ENCODE data around the gene LMOD3. TPM values are rescaled to one million over a fixed set of nuclear protein-coding genes. Genes with fewer than 3 reads are reported as not detected.

Gene LMOD3
- total RNA-seq, 2 experiments from 2014 or later, result not detected

DNA sequence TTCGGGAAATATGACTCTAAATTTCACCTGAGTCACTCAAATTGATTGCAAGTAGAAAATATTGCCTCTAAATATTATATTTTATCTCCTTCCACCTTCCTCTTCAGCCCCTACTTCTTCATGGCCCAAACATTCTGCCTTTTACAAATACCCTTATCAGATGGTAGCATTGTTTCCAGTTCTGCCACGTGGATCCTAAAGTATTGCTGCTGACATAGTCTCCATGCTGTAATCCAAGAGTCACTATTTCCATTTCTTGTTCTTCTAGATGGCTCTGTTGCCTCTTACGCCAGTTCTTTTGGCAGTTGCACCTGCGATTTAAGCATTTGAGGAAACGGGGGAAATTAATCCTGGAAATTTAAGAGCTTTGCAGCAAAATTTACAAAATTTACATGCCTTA, 13.6 kb downstream of the LMOD3 start:
- Mint-ChIP-seq H3K4me3 (no peak overlapping the region), H3K4me1 (peaks cover 29% of the 10 kb centered on the region), H3K27me3 (no peaks in the 10 kb centered on the region), H3K9me3 (ENCODE audit: low read depth) (no peaks in the 10 kb centered on the region), H3K36me3 (ENCODE audit: low read depth) (peaks cover 18% of the 10 kb centered on the region), H3K27ac (no peak overlapping the region)
- DNase-seq (no peak), ATAC-seq (no peak)
- CTCF ChIA-PET, result interaction anchor here (0.5 to 1.7 kb wide), 4 partner anchors 10 to 91 kb away, joined by 4 to 6 read pairs (median 4); no protein-coding TSS in a partner anchor
- intact Hi-C loops (cut with DNase I, micrococcal nuclease), result no loop called here
- POLR2A ChIA-PET, result no interaction called here

DNA sequence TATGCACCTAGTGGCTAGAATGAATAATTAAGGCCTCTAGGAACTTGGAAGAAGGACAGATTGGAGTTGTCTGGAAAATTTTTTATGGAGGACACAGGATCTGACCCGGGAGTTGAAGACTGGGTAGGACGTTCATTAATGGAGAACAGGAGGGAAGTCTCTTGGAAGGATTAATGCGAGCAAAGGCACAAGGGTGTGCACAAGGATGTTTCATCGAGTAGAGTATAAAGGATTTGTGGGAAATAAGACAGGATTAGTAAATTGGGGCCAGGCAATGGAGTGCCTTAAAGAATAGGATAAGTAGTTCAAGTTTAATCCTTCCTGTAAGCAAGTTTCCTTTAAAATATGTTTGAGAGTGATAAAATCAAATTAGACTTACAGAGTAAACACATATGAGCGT, 14.6 kb downstream of the LMOD3 start:
- intact Hi-C loops (cut with DNase I, micrococcal nuclease), result no loop called here
- ATAC-seq (no peak), DNase-seq (no peak)
- H3K27me3 Mint-ChIP-seq, result no peaks in the 10 kb centered on the region
- peaks cover 30% of the 10 kb centered on the region for H3K4me1 Mint-ChIP-seq
- POLR2A ChIA-PET, result no interaction called here
- no peak overlapping the region for H3K4me3 Mint-ChIP-seq
- peak overlapping the region; percentile 24 for H3K27ac Mint-ChIP-seq
- CTCF ChIA-PET, result interaction anchor here (0.7 to 1.6 kb wide), 4 partner anchors 12 to 197 kb away, joined by 3 to 6 read pairs (median 4); no protein-coding TSS in a partner anchor
- H3K9me3 Mint-ChIP-seq (ENCODE audit: low read depth), result no peaks in the 10 kb centered on the region
- H3K36me3 Mint-ChIP-seq (ENCODE audit: low read depth), result peaks cover 24% of the 10 kb centered on the region

DNA sequence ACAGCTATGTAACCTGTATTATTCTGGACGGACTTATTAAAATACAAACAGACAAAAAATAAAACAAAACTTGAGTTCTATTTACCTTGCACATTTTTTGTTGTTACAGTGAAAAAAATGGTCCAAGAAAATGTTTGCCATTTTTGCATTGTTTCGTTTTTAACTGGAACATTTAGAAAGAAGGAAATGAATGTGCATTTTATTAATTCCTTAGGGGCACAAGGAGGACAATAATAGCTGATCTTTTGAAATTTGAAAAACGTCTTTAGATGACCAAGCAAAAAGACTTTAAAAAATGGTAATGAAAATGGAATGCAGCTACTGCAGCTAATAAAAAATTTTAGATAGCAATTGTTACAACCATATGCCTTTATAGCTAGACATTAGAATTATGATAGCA, 17.1 kb downstream of the LMOD3 start:
- no peaks in the 10 kb centered on the region for H3K9me3 Mint-ChIP-seq (ENCODE audit: low read depth)
- ATAC-seq, result no peak
- intact Hi-C loops (cut with DNase I, micrococcal nuclease), result no loop called here
- H3K36me3 Mint-ChIP-seq (ENCODE audit: low read depth), result peaks cover 42% of the 10 kb centered on the region
- H3K27ac Mint-ChIP-seq, result peak overlapping the region; percentile 42
- no peaks in the 10 kb centered on the region for H3K27me3 Mint-ChIP-seq
- CTCF ChIA-PET, result interaction anchor here (0.6 to 2.7 kb wide), 5 partner anchors 9 to 56 kb away, joined by 3 to 16 read pairs (median 4); no protein-coding TSS in a partner anchor
- no peak for DNase-seq
- POLR2A ChIA-PET, result interaction anchor here (0.7 to 1.7 kb wide), 3 partner anchors 10 to 94 kb away, joined by 3 to 10 read pairs (median 4); no protein-coding TSS in a partner anchor
- H3K4me3 Mint-ChIP-seq, result no peak overlapping the region
- H3K4me1 Mint-ChIP-seq, result peaks cover 36% of the 10 kb centered on the region

DNA sequence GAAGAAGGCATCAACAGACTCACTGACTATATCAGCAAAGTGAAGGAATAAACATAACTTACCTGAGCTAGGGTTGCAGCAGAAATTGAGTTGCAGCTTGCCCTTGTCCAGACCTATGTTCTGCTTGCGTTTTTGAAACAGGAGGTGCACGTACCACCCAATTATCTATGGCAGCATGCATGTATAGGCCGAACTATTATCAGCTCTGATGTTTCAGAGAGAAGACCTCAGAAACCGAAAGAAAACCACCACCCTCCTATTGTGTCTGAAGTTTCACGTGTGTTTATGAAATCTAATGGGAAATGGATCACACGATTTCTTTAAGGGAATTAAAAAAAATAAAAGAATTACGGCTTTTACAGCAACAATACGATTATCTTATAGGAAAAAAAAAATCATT, 17.8 kb downstream of the LMOD3 start:
- no peak for ATAC-seq
- Mint-ChIP-seq H3K27ac (peak overlapping the region; percentile 64), H3K36me3 (ENCODE audit: low read depth) (peaks cover 47% of the 10 kb centered on the region), H3K9me3 (ENCODE audit: low read depth) (no peaks in the 10 kb centered on the region), H3K4me1 (peaks cover 40% of the 10 kb centered on the region), H3K4me3 (no peak overlapping the region), H3K27me3 (no peaks in the 10 kb centered on the region)
- ChIA-PET POLR2A (interaction anchor here (1.7 kb wide), 1 partner anchor 18 kb away, joined by 4 read pairs; no protein-coding TSS in a partner anchor), CTCF (interaction anchor here (1.2 to 2.7 kb wide), 2 partner anchors 16 to 22 kb away, joined by 4 to 16 read pairs; no protein-coding TSS in a partner anchor)
- no peak for DNase-seq
- intact Hi-C loops (cut with DNase I, micrococcal nuclease), result no loop called here

DNA sequence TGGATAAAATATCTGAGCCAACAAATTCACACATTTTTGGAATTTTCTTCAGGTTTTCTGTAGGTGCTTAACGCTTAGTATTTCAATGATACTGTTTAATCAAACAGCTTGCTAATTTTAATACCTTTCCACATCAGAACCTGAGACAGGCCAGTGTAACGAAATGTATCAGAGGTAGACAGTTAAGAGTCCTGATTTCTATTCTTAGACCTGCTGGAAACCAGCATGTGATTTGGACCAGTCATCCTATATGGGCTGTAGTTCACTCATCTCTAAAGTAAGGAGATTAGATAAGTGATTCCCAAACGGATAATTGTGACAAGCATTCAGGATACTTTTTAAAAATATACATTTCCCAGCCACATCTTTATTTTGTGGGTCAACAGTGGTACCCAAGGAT, 19.3 kb downstream of the LMOD3 start:
- DNase-seq (no peak), ATAC-seq (no peak)
- Mint-ChIP-seq H3K27ac (no peak overlapping the region), H3K27me3 (no peaks in the 10 kb centered on the region), H3K36me3 (ENCODE audit: low read depth) (peaks cover 53% of the 10 kb centered on the region), H3K4me1 (peaks cover 44% of the 10 kb centered on the region), H3K9me3 (ENCODE audit: low read depth) (no peaks in the 10 kb centered on the region), H3K4me3 (no peak overlapping the region)
- ChIA-PET CTCF (interaction anchor here (0.7 kb wide), 1 partner anchor 12 kb away, joined by 3 read pairs; no protein-coding TSS in a partner anchor), POLR2A (no interaction called here)
- intact Hi-C loops (cut with DNase I, micrococcal nuclease), result no loop called here

DNA sequence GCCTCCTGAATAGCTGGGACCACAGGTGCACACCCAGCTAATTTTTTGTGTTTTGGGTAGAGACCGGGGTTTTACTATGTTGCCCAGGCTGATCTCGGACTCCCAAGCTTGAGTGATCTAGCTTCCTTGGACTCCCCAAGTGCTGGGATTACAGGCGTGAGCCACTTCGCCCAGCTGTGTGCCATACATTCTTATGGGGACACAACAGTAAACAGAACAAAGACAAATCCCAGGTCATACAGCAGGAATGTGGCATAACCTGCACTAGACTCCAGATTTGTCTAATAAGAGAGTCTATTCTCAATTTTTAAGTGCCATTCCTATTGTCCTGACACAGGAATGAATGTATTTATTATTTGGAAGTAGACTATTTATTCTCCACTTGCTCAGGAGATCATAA, 20.0 kb downstream of the LMOD3 start:
- ChIA-PET POLR2A (no interaction called here), CTCF (interaction anchor here (0.6 to 0.9 kb wide), 2 partner anchors 10 to 86 kb away, joined by 3 read pairs; no protein-coding TSS in a partner anchor)
- intact Hi-C loops (cut with DNase I, micrococcal nuclease), result no loop called here
- DNase-seq (no peak), ATAC-seq (no peak)
- H3K9me3 Mint-ChIP-seq (ENCODE audit: low read depth), result no peaks in the 10 kb centered on the region
- H3K27ac Mint-ChIP-seq, result no peak overlapping the region
- H3K27me3 Mint-ChIP-seq, result no peaks in the 10 kb centered on the region
- peaks cover 47% of the 10 kb centered on the region for H3K4me1 Mint-ChIP-seq
- peaks cover 57% of the 10 kb centered on the region for H3K36me3 Mint-ChIP-seq (ENCODE audit: low read depth)
- no peak overlapping the region for H3K4me3 Mint-ChIP-seq

DNA sequence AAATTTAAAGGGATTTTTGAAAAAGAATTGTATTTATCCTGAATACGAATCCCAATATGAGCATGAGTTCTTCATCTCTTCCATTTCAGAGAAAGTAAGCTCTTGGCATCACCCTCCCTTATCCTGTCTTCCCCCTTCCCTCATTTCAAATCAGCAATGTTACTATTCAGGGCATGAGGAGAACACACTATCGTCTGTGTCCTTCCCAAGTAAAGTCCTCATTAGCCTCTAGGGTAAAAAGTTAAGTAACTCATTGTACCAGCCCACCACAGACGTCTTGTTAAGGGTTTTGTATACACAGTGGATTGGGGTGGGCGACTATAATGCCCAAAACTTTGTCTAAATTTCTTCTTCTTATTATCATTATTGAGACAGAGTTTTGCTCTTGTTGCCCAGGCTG, 22.8 kb downstream of the LMOD3 start:
- no peaks in the 10 kb centered on the region for H3K27me3 Mint-ChIP-seq
- intact Hi-C loops (cut with DNase I, micrococcal nuclease), result no loop called here
- DNase-seq, result no peak
- POLR2A ChIA-PET, result no interaction called here
- H3K4me1 Mint-ChIP-seq, result peaks cover 64% of the 10 kb centered on the region
- no peaks in the 10 kb centered on the region for H3K9me3 Mint-ChIP-seq (ENCODE audit: low read depth)
- peaks cover 63% of the 10 kb centered on the region for H3K36me3 Mint-ChIP-seq (ENCODE audit: low read depth)
- H3K4me3 Mint-ChIP-seq, result no peak overlapping the region
- ATAC-seq, result no peak
- CTCF ChIA-PET, result interaction anchor here (0.5 to 2.0 kb wide), 8 partner anchors 9 to 208 kb away, joined by 3 to 8 read pairs (median 4); no protein-coding TSS in a partner anchor
- peak overlapping the region; percentile 49 for H3K27ac Mint-ChIP-seq

DNA sequence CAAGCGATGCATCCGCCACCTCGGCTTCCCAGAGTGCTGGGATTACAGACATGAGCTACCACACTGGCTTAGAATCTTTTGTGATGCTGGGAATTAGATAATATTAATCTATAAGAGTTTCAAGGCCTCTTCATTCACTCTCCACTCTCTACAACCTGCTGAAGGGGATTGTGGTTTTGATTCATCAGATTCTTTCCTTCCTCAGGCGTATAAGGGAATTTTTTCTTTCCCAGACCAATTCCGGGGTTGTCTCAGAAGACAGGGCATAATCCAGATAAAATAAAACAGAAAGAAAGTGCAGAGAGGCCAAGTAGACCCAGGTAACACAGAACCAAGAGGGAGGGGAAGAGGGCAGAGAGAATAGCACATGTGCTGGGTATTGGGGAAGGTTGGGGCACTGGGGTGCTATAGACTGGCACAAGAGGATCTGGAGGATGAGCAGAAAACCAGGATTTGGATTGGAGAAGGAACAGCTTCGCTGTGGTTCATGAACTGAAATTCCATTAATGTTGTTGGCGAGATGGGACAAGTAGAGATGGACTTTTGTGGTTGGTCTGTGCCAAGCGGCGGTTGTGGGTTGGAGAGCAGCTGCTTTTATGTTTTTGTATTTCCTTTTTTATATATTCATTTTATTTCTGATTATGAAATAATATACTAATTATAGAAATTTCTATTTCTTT, 24.8 kb downstream of the LMOD3 start:
- peak overlapping the region; percentile 56 for H3K27ac Mint-ChIP-seq
- intact Hi-C loops (cut with DNase I, micrococcal nuclease), result no loop called here
- ChIA-PET CTCF (interaction anchor here (0.6 to 1.8 kb wide), 6 partner anchors 10 to 404 kb away, joined by 3 to 5 read pairs (median 3); no protein-coding TSS in a partner anchor), POLR2A (interaction anchor here (0.9 kb wide), 1 partner anchor 15 kb away, joined by 3 read pairs; no protein-coding TSS in a partner anchor)
- no peak for DNase-seq
- H3K27me3 Mint-ChIP-seq, result no peaks in the 10 kb centered on the region
- ATAC-seq, result no peak
- no peak overlapping the region for H3K4me3 Mint-ChIP-seq
- peaks cover 71% of the 10 kb centered on the region for H3K4me1 Mint-ChIP-seq
- peaks cover 60% of the 10 kb centered on the region for H3K36me3 Mint-ChIP-seq (ENCODE audit: low read depth)
- H3K9me3 Mint-ChIP-seq (ENCODE audit: low read depth), result no peaks in the 10 kb centered on the region

DNA sequence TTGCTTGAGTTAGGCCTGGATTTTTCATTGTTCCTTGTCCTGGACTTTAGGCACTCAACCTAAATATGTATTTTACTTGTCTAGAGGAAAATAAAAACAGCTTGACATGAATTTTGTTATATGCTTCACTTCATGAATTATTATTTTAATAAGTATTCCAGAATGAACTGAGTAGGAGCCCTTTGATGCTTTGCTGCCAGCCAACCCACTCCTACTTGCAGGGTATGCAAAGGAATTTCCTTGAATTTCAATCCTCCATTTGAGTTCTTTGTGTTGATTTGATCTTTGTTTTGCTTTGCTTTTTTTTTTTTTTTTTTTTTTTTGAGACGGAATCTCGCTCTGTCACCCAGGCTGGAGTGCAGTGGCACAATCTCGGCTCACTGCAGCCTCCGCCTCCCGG, 26.1 kb downstream of the LMOD3 start:
- no peaks in the 10 kb centered on the region for H3K27me3 Mint-ChIP-seq
- H3K4me3 Mint-ChIP-seq, result no peak overlapping the region
- intact Hi-C loops (cut with DNase I, micrococcal nuclease), result no loop called here
- POLR2A ChIA-PET, result no interaction called here
- CTCF ChIA-PET, result interaction anchor here (0.6 to 0.8 kb wide), 2 partner anchors 10 to 65 kb away, joined by 3 to 4 read pairs; no protein-coding TSS in a partner anchor
- DNase-seq (no peak), ATAC-seq (no peak)
- peaks cover 77% of the 10 kb centered on the region for H3K4me1 Mint-ChIP-seq
- no peaks in the 10 kb centered on the region for H3K9me3 Mint-ChIP-seq (ENCODE audit: low read depth)
- peak overlapping the region; percentile 80 for H3K27ac Mint-ChIP-seq
- H3K36me3 Mint-ChIP-seq (ENCODE audit: low read depth), result peaks cover 56% of the 10 kb centered on the region

DNA sequence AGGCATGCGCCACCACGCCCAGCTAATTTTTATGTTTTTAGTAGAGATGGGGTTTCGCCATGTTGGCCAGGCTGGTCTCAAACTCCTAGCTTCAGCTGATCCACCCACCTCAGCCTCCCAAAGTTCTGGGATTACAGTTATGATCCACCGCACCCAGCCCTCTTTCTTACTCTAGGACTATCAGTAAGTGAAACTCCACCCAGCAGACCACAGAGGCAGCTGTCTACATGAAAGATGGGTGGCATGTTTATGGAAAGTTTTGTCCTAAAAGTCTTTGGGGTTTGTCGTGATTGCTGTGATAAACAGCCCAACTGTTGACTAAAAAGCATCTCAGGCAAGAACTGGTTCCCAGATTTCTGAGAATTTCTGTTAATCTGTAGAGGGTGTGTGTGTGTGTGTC, 26.8 kb downstream of the LMOD3 start:
- H3K36me3 Mint-ChIP-seq (ENCODE audit: low read depth), result peaks cover 56% of the 10 kb centered on the region
- peaks cover 80% of the 10 kb centered on the region for H3K4me1 Mint-ChIP-seq
- no peaks in the 10 kb centered on the region for H3K27me3 Mint-ChIP-seq
- ATAC-seq (no peak), DNase-seq (peak; percentile 49)
- ChIA-PET CTCF (interaction anchor here (0.8 to 1.2 kb wide), 3 partner anchors 12 to 210 kb away, joined by 3 to 4 read pairs (median 4); no protein-coding TSS in a partner anchor), POLR2A (interaction anchor here (1.2 to 1.4 kb wide), 2 partner anchors 11 to 13 kb away, joined by 4 to 5 read pairs; partner anchors contain the start of gene ARL6IP5)
- peak overlapping the region; percentile 51 for H3K4me3 Mint-ChIP-seq
- H3K27ac Mint-ChIP-seq, result peak overlapping the region; percentile 80
- intact Hi-C loops (cut with DNase I, micrococcal nuclease), result no loop called here
- H3K9me3 Mint-ChIP-seq (ENCODE audit: low read depth), result no peaks in the 10 kb centered on the region

DNA sequence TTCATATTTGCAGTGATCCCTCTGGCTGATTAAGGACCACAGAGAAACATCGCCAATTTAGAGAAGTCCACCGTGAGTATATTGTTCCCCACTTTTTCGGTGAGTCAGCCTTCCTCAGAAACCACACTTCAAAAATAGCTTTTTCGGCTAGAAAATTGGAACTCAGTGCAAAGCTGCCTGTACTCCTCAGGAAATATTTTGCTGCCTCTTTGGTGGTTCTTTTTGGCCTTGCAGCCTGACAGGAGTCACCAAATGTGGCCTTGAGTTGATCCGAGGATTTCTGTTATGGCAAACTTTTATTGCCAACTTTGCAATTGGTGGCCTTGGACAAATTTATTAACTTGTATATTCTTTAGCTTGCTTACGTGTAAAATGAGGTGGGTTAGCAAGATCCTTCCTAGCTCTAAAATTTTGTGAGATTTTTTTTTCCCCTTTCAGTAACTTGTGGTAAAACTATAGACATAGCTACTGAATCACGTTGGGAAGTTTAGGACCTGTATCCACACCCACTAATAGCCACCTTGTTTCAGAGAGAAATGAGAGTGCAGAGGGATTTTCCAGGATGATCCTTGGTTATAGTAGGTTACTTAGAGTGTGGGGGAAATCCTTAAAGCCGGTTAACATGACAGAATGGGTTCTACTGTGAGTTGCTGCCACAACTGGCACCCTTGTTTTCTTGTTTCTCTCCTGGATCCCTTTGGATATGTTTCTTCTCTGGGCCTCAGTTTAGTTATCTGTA, 27.8 kb downstream of the LMOD3 start:
- intact Hi-C loops (cut with DNase I, micrococcal nuclease), result no loop called here
- CTCF ChIA-PET, result interaction anchor here (1.1 to 2.4 kb wide), 7 partner anchors 10 to 211 kb away, joined by 3 to 18 read pairs (median 4); partner anchors contain the start of gene ARL6IP5
- Mint-ChIP-seq H3K4me1 (peaks cover 85% of the 10 kb centered on the region), H3K4me3 (peak overlapping the region; percentile 56), H3K9me3 (ENCODE audit: low read depth) (no peaks in the 10 kb centered on the region), H3K27ac (peak overlapping the region; percentile 84), H3K27me3 (no peaks in the 10 kb centered on the region), H3K36me3 (ENCODE audit: low read depth) (peaks cover 58% of the 10 kb centered on the region)
- DNase-seq (no peak), ATAC-seq (peak; percentile 8)
- POLR2A ChIA-PET, result interaction anchor here (0.6 to 1.4 kb wide), 8 partner anchors 9 to 1969 kb away, joined by 3 to 5 read pairs (median 3); partner anchors contain the start of gene ARL6IP5
